A673 (cell line): ENCODE measurements around the gene PRSS23.
"Not testable (repeated sequence)": the region's sequence is repeated elsewhere in the genome, so short reads cannot be mapped to it uniquely, and the experiment has no call there.

Experiments used
- EZH2 ChIP-seq: fragments of 200-600 bp; sonication (generic); IDR thresholded peaks from 2 replicates; pipeline ENCODE4 v1.6.1; 2017; ENCODE audit warnings: borderline replicate concordance, low read depth, mild to moderate bottlenecking, mixed read lengths, antibody characterized with exemption, low read length; ENCODE audit not compliant: poor library complexity, severe bottlenecking
- TF ChIP-seq, protein P1 (sequence below): fragments of 300-800, 200-600 bp; sonication (generic); conservative IDR thresholded peaks from 2 replicates; pipeline ENCODE4 v1.5.1; 2017; ENCODE audit warnings: low read depth, mild to moderate bottlenecking, antibody characterized with exemption, low read length, moderate library complexity, mixed read lengths

DNA sequence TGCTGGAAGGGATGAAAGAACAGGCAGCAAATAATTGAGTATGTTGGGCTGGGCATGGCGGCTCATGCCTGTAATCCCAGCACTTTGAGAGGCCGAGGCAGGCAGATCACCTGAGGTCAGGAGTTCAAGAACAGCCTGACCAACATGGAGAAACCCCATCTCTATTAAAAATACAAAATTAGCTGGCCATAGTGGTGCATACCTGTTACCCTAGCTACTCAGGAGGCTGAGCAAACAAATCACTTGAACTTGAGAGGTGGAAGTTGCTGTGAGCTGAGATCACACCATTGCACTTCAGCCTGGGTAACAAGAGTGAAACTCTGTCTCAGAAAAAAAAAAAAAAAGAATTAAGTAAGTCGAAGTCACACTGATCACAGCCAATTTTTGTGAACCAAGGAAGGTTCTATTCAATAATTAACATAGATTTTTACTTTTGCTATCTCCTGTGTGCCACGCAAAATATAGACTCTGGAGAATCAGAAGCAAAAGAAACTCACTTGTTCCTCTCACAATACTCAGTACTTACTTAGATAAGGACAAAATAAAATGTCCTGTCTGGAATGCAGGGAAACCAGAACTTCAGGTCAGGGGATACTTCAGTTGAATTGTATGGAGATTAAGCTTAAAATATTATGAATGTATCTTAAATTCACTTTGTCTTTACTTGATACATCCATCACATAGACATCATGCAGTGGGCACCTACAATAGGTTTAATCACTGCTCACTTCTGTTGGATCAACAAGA is 44.6 kb downstream of the PRSS23 start:
- TF ChIP-seq, protein P1, sequence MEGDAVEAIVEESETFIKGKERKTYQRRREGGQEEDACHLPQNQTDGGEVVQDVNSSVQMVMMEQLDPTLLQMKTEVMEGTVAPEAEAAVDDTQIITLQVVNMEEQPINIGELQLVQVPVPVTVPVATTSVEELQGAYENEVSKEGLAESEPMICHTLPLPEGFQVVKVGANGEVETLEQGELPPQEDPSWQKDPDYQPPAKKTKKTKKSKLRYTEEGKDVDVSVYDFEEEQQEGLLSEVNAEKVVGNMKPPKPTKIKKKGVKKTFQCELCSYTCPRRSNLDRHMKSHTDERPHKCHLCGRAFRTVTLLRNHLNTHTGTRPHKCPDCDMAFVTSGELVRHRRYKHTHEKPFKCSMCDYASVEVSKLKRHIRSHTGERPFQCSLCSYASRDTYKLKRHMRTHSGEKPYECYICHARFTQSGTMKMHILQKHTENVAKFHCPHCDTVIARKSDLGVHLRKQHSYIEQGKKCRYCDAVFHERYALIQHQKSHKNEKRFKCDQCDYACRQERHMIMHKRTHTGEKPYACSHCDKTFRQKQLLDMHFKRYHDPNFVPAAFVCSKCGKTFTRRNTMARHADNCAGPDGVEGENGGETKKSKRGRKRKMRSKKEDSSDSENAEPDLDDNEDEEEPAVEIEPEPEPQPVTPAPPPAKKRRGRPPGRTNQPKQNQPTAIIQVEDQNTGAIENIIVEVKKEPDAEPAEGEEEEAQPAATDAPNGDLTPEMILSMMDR = not testable (repeated sequence)
- TF ChIP-seq EZH2 = not testable (repeated sequence)
